ENCODE measurements around the gene CD93. TPM values are rescaled to one million over a fixed set of nuclear protein-coding genes. Genes with fewer than 3 reads are reported as not detected.

Gene CD93
- polyA plus RNA-seq, 1 donor from 2014 or later: not detected

GRCh38 chr20:23120936-23121750 is 35.0 kb upstream of the CD93 start:
- Histone ChIP-seq H3K4me3 (ENCODE audit: low read length) (no peak overlapping the region), H3K36me3 (ENCODE audit: insufficient read depth, low read length) (no peaks in the 10 kb centered on the region), H3K27me3 (ENCODE audit: insufficient read depth, low read depth, low read length) (no peaks in the 10 kb centered on the region), H3K9me2 (ENCODE audit: insufficient read depth, low read length) (no peaks in the 10 kb centered on the region), H3K9me3 (ENCODE audit: low read length) (no peaks in the 10 kb centered on the region), H3K9ac (ENCODE audit: low read length) (no peak overlapping the region), H3K79me2 (replicated peaks; ENCODE audit: insufficient read depth, low read length) (no peaks in the 10 kb centered on the region), H3K27ac (ENCODE audit: low read length) (no peak overlapping the region), H3K4me2 (ENCODE audit: low read length) (no peak overlapping the region), H3F3A (ENCODE audit: insufficient read depth, low read length, poor library complexity, severe bottlenecking) (no peaks in the 10 kb centered on the region), H2AFZ (ENCODE audit: low read depth, low read length) (no peak overlapping the region), H4K20me1 (ENCODE audit: insufficient read depth) (no peaks in the 10 kb centered on the region)
- no peak for TF ChIP-seq EZH2 (IDR thresholded peaks at IDR 0.05; ENCODE audit: borderline replicate concordance, insufficient read depth, low read length, poor library complexity, severe bottlenecking)
- TF ChIP-seq, protein P1, sequence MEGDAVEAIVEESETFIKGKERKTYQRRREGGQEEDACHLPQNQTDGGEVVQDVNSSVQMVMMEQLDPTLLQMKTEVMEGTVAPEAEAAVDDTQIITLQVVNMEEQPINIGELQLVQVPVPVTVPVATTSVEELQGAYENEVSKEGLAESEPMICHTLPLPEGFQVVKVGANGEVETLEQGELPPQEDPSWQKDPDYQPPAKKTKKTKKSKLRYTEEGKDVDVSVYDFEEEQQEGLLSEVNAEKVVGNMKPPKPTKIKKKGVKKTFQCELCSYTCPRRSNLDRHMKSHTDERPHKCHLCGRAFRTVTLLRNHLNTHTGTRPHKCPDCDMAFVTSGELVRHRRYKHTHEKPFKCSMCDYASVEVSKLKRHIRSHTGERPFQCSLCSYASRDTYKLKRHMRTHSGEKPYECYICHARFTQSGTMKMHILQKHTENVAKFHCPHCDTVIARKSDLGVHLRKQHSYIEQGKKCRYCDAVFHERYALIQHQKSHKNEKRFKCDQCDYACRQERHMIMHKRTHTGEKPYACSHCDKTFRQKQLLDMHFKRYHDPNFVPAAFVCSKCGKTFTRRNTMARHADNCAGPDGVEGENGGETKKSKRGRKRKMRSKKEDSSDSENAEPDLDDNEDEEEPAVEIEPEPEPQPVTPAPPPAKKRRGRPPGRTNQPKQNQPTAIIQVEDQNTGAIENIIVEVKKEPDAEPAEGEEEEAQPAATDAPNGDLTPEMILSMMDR (IDR thresholded peaks at IDR 0.05; ENCODE audit: poor library complexity, severe bottlenecking): no peak
- TF ChIP-seq POLR2AphosphoS5 (IDR thresholded peaks at IDR 0.05): no peak
- TF ChIP-seq EP300 (conservative IDR thresholded peaks at IDR 0.05; ENCODE audit: poor library complexity, severe bottlenecking): no peak
- no peak for TF ChIP-seq TAF1 (IDR thresholded peaks at IDR 0.05; ENCODE audit: low read depth)
- TF ChIP-seq, protein P2, sequence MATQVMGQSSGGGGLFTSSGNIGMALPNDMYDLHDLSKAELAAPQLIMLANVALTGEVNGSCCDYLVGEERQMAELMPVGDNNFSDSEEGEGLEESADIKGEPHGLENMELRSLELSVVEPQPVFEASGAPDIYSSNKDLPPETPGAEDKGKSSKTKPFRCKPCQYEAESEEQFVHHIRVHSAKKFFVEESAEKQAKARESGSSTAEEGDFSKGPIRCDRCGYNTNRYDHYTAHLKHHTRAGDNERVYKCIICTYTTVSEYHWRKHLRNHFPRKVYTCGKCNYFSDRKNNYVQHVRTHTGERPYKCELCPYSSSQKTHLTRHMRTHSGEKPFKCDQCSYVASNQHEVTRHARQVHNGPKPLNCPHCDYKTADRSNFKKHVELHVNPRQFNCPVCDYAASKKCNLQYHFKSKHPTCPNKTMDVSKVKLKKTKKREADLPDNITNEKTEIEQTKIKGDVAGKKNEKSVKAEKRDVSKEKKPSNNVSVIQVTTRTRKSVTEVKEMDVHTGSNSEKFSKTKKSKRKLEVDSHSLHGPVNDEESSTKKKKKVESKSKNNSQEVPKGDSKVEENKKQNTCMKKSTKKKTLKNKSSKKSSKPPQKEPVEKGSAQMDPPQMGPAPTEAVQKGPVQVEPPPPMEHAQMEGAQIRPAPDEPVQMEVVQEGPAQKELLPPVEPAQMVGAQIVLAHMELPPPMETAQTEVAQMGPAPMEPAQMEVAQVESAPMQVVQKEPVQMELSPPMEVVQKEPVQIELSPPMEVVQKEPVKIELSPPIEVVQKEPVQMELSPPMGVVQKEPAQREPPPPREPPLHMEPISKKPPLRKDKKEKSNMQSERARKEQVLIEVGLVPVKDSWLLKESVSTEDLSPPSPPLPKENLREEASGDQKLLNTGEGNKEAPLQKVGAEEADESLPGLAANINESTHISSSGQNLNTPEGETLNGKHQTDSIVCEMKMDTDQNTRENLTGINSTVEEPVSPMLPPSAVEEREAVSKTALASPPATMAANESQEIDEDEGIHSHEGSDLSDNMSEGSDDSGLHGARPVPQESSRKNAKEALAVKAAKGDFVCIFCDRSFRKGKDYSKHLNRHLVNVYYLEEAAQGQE (IDR thresholded peaks at IDR 0.05; ENCODE audit: borderline replicate concordance): no peak
- TF ChIP-seq SMC3 (conservative IDR thresholded peaks at IDR 0.05; ENCODE audit: poor library complexity): no peak
- no peak for TF ChIP-seq MXI1 (conservative IDR thresholded peaks at IDR 0.05; ENCODE audit: poor library complexity, severe bottlenecking)
- TF ChIP-seq RAD21 (conservative IDR thresholded peaks at IDR 0.05): no peak

GRCh38 chr20:23120261-23120660 is 34.1 kb upstream of the CD93 start:
- Histone ChIP-seq H3K36me3 (ENCODE audit: insufficient read depth, low read length) (no peaks in the 10 kb centered on the region), H3K79me2 (replicated peaks; ENCODE audit: insufficient read depth, low read length) (no peaks in the 10 kb centered on the region), H3K4me3 (ENCODE audit: low read length) (no peak overlapping the region), H2AFZ (ENCODE audit: low read depth, low read length) (no peak overlapping the region), H3F3A (ENCODE audit: insufficient read depth, low read length, poor library complexity, severe bottlenecking) (no peaks in the 10 kb centered on the region), H3K27ac (ENCODE audit: low read length) (no peak overlapping the region), H3K9me2 (ENCODE audit: insufficient read depth, low read length) (no peaks in the 10 kb centered on the region), H3K9ac (ENCODE audit: low read length) (no peak overlapping the region), H4K20me1 (ENCODE audit: insufficient read depth) (no peaks in the 10 kb centered on the region), H3K4me2 (ENCODE audit: low read length) (no peak overlapping the region), H3K9me3 (ENCODE audit: low read length) (no peaks in the 10 kb centered on the region), H3K27me3 (ENCODE audit: insufficient read depth, low read depth, low read length) (no peaks in the 10 kb centered on the region)
- no peak for TF ChIP-seq MXI1 (conservative IDR thresholded peaks at IDR 0.05; ENCODE audit: poor library complexity, severe bottlenecking)
- TF ChIP-seq, protein P2 (IDR thresholded peaks at IDR 0.05; ENCODE audit: borderline replicate concordance): no peak
- TF ChIP-seq EZH2 (IDR thresholded peaks at IDR 0.05; ENCODE audit: borderline replicate concordance, insufficient read depth, low read length, poor library complexity, severe bottlenecking): no peak
- no peak for TF ChIP-seq POLR2AphosphoS5 (IDR thresholded peaks at IDR 0.05)
- no peak for TF ChIP-seq EP300 (conservative IDR thresholded peaks at IDR 0.05; ENCODE audit: poor library complexity, severe bottlenecking)
- TF ChIP-seq RAD21 (conservative IDR thresholded peaks at IDR 0.05): no peak
- TF ChIP-seq, protein P1 (IDR thresholded peaks at IDR 0.05; ENCODE audit: poor library complexity, severe bottlenecking): no peak
- TF ChIP-seq SMC3 (conservative IDR thresholded peaks at IDR 0.05; ENCODE audit: poor library complexity): no peak
- TF ChIP-seq TAF1 (IDR thresholded peaks at IDR 0.05; ENCODE audit: low read depth): no peak

Measured in neural cell (in vitro differentiated cells).